Choroid plexus epithelial cell (primary cell): Measurements from ENCODE around the gene DUOXA1.

ENCODE experiments used
- DNase-seq: peaks from one replicate; pipeline ENCODE4 v3.0.0-alpha.2; 2010; ENCODE audit warnings: low read depth
- H3K4me3 ChIP-seq: 2 replicates; pipeline ENCODE4 v1.5.1; 2011; ENCODE audit warnings: low read depth, mild to moderate bottlenecking, control low read depth, low read length, moderate library complexity
- TF ChIP-seq, protein P1 (sequence below): conservative IDR thresholded peaks from 2 replicates; pipeline ENCODE4 v1.5.1; 2011; ENCODE audit warnings: low read depth, mild to moderate bottlenecking, control low read depth, inconsistent platforms, low read length, moderate library complexity

The DUOXA1 gene

DNA sequence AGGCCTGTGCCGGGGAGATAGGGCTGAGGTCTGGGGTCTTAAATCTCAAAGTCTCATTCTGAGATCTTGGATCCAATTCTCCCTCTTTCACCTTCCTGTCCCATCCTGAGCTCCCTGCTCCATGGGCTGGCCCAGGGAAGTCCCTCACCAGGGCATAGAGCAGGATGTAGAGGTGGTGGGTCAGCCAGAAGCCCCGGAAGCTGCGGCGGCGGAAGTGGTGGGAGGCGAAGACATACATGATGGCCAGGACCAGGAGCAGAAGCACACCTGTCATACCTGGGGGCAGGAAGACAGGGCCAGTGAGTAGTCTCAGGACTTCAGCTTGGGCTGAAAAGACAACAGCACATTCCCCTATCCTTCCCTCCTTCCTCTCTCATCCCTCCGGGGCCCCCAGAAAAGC lies 32.2 kb downstream of the DUOXA1 start:
- no peak for DNase-seq
- TF ChIP-seq, protein P1, sequence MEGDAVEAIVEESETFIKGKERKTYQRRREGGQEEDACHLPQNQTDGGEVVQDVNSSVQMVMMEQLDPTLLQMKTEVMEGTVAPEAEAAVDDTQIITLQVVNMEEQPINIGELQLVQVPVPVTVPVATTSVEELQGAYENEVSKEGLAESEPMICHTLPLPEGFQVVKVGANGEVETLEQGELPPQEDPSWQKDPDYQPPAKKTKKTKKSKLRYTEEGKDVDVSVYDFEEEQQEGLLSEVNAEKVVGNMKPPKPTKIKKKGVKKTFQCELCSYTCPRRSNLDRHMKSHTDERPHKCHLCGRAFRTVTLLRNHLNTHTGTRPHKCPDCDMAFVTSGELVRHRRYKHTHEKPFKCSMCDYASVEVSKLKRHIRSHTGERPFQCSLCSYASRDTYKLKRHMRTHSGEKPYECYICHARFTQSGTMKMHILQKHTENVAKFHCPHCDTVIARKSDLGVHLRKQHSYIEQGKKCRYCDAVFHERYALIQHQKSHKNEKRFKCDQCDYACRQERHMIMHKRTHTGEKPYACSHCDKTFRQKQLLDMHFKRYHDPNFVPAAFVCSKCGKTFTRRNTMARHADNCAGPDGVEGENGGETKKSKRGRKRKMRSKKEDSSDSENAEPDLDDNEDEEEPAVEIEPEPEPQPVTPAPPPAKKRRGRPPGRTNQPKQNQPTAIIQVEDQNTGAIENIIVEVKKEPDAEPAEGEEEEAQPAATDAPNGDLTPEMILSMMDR, result no peak
- H3K4me3 ChIP-seq, result no peak overlapping the region

DNA sequence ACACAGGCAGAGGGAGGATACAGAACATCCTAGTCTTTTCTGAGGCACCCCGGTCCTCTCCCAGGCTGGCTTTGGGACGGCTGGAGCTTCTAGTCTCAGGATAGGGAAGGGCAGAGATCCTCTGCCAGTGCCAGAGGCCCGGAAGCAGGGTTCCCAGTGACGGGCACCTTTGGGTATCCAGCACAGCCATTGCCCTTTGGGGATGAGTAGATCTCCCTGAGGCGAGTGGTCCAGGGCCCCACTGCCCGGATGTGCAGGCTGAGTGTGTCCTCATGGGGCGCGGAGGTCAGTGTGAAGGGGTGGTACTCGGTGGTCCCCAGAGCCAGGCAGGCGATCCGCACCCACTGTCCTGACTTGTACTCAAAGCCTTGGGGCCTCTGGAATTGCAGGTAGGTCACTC lies 34.0 kb downstream of the DUOXA1 start:
- TF ChIP-seq, protein P1, result no peak
- H3K4me3 ChIP-seq, result no peak overlapping the region
- DNase-seq, result no peak

DNA sequence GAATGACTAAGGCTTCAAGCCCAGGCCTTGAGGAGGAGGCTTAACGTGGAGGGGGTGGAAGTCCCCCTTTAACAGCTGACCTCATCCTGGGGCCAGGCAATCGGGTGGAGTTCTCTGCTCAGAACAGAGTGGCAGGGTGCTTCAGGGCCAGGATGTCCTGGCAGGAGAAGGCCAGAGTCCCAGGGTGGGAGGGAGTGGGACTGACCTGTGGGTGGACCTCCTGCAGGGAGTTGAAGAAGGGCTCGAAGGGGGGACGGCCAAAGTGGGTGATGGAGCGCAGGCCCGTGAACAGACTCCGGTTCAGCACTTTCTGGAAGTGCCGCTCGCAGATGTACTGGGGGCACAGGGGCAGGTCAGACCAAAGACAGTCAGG lies 35.3 kb downstream of the DUOXA1 start:
- H3K4me3 ChIP-seq, result no peak overlapping the region
- TF ChIP-seq, protein P1, result no peak
- no peak for DNase-seq

DNA sequence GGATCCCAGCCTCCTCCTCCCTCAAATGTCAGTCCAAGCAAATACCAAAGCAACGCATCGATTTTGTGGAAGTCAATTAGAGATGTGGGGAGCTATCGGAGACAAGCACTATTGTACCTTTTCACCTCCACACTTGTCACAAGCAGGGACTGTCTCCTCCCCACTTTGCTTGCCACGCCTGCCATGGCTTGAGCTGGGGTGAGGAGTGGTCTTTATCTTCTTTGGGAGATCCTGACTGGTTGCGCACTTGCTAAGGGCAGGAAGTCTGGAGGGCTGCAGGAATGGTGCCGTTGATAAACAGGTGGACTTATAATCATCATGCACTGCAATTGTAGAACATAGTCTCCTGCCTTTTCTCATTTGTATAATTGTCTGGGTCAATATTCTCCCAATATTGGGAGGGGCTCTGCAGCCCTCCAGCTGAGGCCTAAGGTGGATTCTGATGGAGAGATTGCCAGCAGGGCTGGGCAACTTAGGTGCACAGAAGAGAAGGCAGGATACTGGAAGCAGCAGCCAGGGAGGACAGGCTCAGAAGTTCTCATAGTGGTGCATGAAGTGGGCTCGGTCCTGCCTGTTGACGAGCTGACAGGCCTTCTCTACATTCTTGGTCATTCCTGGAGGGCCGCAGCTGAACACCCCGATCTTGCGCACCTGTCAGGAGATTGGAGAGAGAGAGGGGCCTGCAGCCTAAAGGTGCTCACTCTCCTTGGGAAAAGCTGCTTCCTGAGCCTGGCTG lies 35.9 kb downstream of the DUOXA1 start:
- H3K4me3 ChIP-seq, result no peak overlapping the region
- TF ChIP-seq, protein P1, result no peak
- no peak for DNase-seq

DNA sequence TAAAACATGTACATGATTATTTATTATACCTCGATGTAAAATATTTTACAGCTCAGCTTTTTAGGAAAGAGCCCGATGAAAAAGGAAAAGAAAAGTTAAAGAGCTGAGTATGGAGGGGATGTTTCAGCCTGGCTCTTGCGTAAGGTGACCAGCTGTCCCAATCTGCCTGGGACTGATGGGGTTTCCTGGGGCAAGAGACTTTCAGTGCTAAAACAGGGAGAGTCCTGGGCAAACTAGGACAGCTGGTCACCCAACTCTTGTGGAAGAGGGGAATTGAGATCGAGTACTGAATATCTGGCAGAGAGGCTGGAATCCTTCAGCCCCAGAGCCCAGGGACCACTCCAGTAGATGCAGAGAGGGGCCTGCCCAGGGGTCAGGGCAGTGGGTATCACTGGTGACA lies 36.7 kb downstream of the DUOXA1 start:
- no peak for DNase-seq
- H3K4me3 ChIP-seq, result no peak overlapping the region
- TF ChIP-seq, protein P1, result no peak

DNA sequence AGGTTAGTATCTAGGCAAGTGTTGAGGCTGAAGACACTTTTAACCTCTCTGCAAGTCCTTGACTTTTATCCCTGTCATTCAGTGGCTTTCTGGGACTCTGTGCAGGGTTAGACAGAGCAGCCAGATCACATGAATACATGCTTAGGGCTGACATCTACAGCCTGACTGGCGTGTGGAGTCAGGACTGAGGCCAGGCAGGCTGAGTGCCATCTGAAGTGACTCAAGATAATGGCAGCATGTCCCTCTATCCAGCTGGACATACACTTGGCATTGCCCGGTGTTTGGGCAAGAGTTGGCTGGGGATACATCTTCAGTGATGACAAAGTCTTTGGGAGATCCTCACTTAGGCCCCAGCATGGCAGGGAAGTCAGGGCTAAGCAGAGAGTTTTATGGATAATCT lies 38.1 kb downstream of the DUOXA1 start:
- H3K4me3 ChIP-seq, result no peak overlapping the region
- TF ChIP-seq, protein P1, result no peak
- DNase-seq, result no peak

DNA sequence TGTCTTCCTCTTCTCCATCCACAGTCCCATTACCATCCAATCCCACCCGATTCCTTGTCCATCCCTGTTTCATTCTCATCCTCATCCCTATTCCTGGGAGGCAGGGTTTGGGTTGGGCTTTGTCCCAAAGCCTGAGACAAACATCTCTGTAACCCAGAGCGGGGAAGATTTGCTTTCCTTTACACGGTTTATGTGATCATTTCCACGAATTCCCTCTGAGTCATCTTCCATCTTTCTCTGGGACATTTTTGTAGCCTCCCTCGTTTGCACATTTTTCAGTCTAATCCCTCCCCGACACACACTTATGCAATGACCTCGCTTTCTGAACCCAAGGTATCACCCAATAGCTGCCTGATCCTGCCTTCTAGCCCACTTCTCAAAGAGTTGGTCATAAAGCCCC lies 38.5 kb downstream of the DUOXA1 start:
- H3K4me3 ChIP-seq, result no peak overlapping the region
- DNase-seq, result peak; percentile 40
- TF ChIP-seq, protein P1, result no peak
